GM12878 (cell line): ENCODE measurements around the gene SEC31A. TPM values are rescaled to one million over a fixed set of nuclear protein-coding genes. Genes with fewer than 3 reads are reported as not detected.

Experiments used
- ATAC-seq: fragments of 200-7000 bp; cut with Tn5 transposase; 3 replicates; pipeline ENCODE4 v1.9.1; 2020; ENCODE audit warnings: mild to moderate bottlenecking, moderate library complexity
- BruUV-seq: library from RNA; stranded (reverse); fragments of 400-500 nt; replicated peaks from 2 replicates; lab custom pipeline; 2021; lab: Mats Ljungman, UMichigan
- CTCF ChIA-PET: fragments of 300-600 bp; sonication (Branson Sonifier 250); formaldehyde crosslinking; extraction: SDS; loops from one replicate; lab custom pipeline; 2021; ENCODE audit warnings: inconsistent platforms; lab: Yijun Ruan, JAX
- POLR2A ChIA-PET: fragments of 350-600 bp; formaldehyde crosslinking; extraction: SDS; loops from one replicate; lab custom pipeline; 2021; ENCODE audit warnings: inconsistent platforms; lab: Charles Lee
- RAD21 ChIA-PET: fragments of 300-600 bp; sonication (Branson Sonifier 250); formaldehyde crosslinking; loops from one replicate; lab custom pipeline; 2023; ENCODE audit warnings: antibody characterized with exemption; ENCODE audit not compliant: unreplicated experiment; lab: Charles Lee
- SMC1A ChIA-PET: fragments of 300-600 bp; sonication (Branson Sonifier 250); formaldehyde crosslinking; loops from one replicate; lab custom pipeline; 2023; ENCODE audit not compliant: unreplicated experiment, uncharacterized antibody; lab: Charles Lee
- DNase-seq: peaks from one replicate; pipeline ENCODE4 v3.0.0-alpha.2; 2011; ENCODE audit warnings: low read depth, low spot score
- FAIRE-seq: peaks from 3 replicates; lab custom pipeline; 2011; peaks lifted over from hg19 to GRCh38; lab: Jason Lieb, UNC
- H2AFZ ChIP-seq: 2 replicates; pipeline ENCODE4 v1.6.0; 2011; ENCODE audit warnings: low read depth, low read length, control low read depth; ENCODE audit not compliant: control insufficient read depth
- H3K27ac ChIP-seq: 2 replicates; pipeline ENCODE4 v1.5.1; 2011; ENCODE audit warnings: control low read depth; ENCODE audit not compliant: control insufficient read depth, insufficient read depth
- H3K27me3 ChIP-seq, 2 experiments: replicated peaks in 1 of 2; 2 replicates each; pipeline versions ENCODE4 v1.6.0 to v1.6.1; 2011; ENCODE audit warnings: low read length in 1 of 2; ENCODE audit not compliant: control insufficient read depth in 2 of 2, insufficient read depth in 2 of 2
- H3K36me3 ChIP-seq, 2 experiments: 2 replicates each; pipeline ENCODE4 v1.5.1; 2011; ENCODE audit warnings: low read length in 1 of 2; ENCODE audit not compliant: control insufficient read depth in 2 of 2, insufficient read depth in 2 of 2
- H3K4me1 ChIP-seq: 2 replicates; pipeline ENCODE4 v1.6.1; 2011; ENCODE audit warnings: mild to moderate bottlenecking, low read length, moderate library complexity, mixed read lengths; ENCODE audit not compliant: control insufficient read depth, insufficient read depth
- H3K4me2 ChIP-seq: 2 replicates; pipeline ENCODE4 v1.6.0; 2011; ENCODE audit warnings: control low read depth; ENCODE audit not compliant: control insufficient read depth, insufficient read depth
- H3K4me3 ChIP-seq: fragments of 200-600 bp; sonication (generic); 2 replicates; pipeline ENCODE4 v1.5.1; 2016
- H3K79me2 ChIP-seq: 2 replicates; pipeline ENCODE4 v1.6.0; 2011; ENCODE audit warnings: low read length; ENCODE audit not compliant: control insufficient read depth, insufficient read depth
- H3K9ac ChIP-seq: 2 replicates; pipeline ENCODE4 v1.8.0; 2011; ENCODE audit warnings: low read length, control low read depth, mixed read lengths; ENCODE audit not compliant: control insufficient read depth, insufficient read depth
- H3K9me3 ChIP-seq: replicated peaks from 3 replicates; pipeline ENCODE4 v1.5.1; 2011; ENCODE audit warnings: mild to moderate bottlenecking, low read length; ENCODE audit not compliant: control insufficient read depth, insufficient read depth
- H4K20me1 ChIP-seq: 2 replicates; pipeline ENCODE4 v1.6.0; 2011; ENCODE audit not compliant: control insufficient read depth, insufficient read depth
- BCL11A ChIP-seq: IDR thresholded peaks from 2 replicates; pipeline ENCODE4 v1.6.1; 2011; ENCODE audit warnings: low read depth, low read length
- CHD4 ChIP-seq: fragments of 200-600 bp; sonication (generic); IDR thresholded peaks from 2 replicates; pipeline ENCODE4 v1.6.1; 2016; ENCODE audit warnings: mild to moderate bottlenecking
- IRF5 ChIP-seq: fragments of 450-650 bp; IDR thresholded peaks from 2 replicates; pipeline ENCODE4 v1.6.1; 2017; ENCODE audit warnings: borderline replicate concordance
- LARP7 ChIP-seq: fragments of 450-650 bp; IDR thresholded peaks from 2 replicates; pipeline ENCODE4 v1.6.1; 2017; ENCODE audit warnings: mild to moderate bottlenecking
- MEF2A ChIP-seq: IDR thresholded peaks from 2 replicates; pipeline ENCODE4 v1.6.1; 2011; ENCODE audit warnings: low read depth, mild to moderate bottlenecking, low read length, moderate library complexity; ENCODE audit not compliant: insufficient read depth
- PKNOX1 ChIP-seq: fragments of 450-650 bp; IDR thresholded peaks from 2 replicates; pipeline ENCODE4 v1.6.1; 2016; ENCODE audit warnings: mild to moderate bottlenecking
- POLR2A ChIP-seq: IDR thresholded peaks from 2 replicates; pipeline ENCODE4 v1.6.1; 2011; ENCODE audit warnings: low read depth, mild to moderate bottlenecking, low read length
- SKIL ChIP-seq: fragments of 450-650 bp; IDR thresholded peaks from 2 replicates; pipeline ENCODE4 v1.6.1; 2017; ENCODE audit warnings: mild to moderate bottlenecking, low read depth, inconsistent platforms; ENCODE audit not compliant: poor library complexity, severe bottlenecking
- SMARCA5 ChIP-seq: fragments of 450-650 bp; IDR thresholded peaks from 2 replicates; pipeline ENCODE4 v1.6.1; 2017; ENCODE audit warnings: mild to moderate bottlenecking
- SPI1 ChIP-seq: IDR thresholded peaks from 2 replicates; pipeline ENCODE4 v1.6.1; 2011; ENCODE audit warnings: low read depth, mild to moderate bottlenecking, low read length, moderate library complexity, borderline replicate concordance; ENCODE audit not compliant: insufficient read depth
- SREBF2 ChIP-seq: IDR thresholded peaks from 2 replicates; pipeline ENCODE4 v1.6.1; 2012; ENCODE audit warnings: mild to moderate bottlenecking, low read length
- STAT1 ChIP-seq: fragments of 450-650 bp; conservative IDR thresholded peaks from 2 replicates; pipeline ENCODE4 v1.6.1; 2014; ENCODE audit warnings: antibody characterized with exemption, mild to moderate bottlenecking
- USF2 ChIP-seq: IDR thresholded peaks from 2 replicates; pipeline ENCODE4 v1.6.1; 2011; ENCODE audit warnings: low read depth, low read length, improper control_type of control experiment, borderline replicate concordance
- WRNIP1 ChIP-seq: IDR thresholded peaks from 2 replicates; pipeline ENCODE4 v1.6.1; 2011; ENCODE audit warnings: low read depth, low read length, improper control_type of control experiment, borderline replicate concordance
- ZSCAN29 ChIP-seq: fragments of 450-650 bp; IDR thresholded peaks from 2 replicates; pipeline ENCODE4 v1.6.1; 2017; ENCODE audit warnings: mild to moderate bottlenecking, moderate library complexity
- WGBS: methylation state at CpG from one replicate; pipeline ENCODE4 v1.1.6; 2016; ENCODE audit warnings: low lambda C conversion rate; ENCODE audit not compliant: insufficient replicate concordance, insufficient coverage; ENCODE audit errors: missing lambda C conversion rate; 5-methylcytosine and 5-hydroxymethylcytosine counted together
- in situ Hi-C: fragments of 300-500 bp; cut with MboI; formaldehyde crosslinking; loops from 9 replicates; pipeline ENCODE4 v1.14.3; 2018; ENCODE audit warnings: mixed read lengths
- intact Hi-C: fragments of 100-400 bp; cut with micrococcal nuclease; formaldehyde crosslinking; loops from one replicate; pipeline ENCODE4 v1.14.2; 2022; ENCODE audit not compliant: unreplicated experiment
- polyA plus RNA-seq, 11 experiments: library from polyadenylated mRNA; depleted of rRNA in 4 of 11; unstranded in 6 of 11; stranded (reverse) in 5 of 11; fragments of >200 nt; fragmentation: Nextera tagmentation in 4 of 11; fragmentation: Illumina TruSeq in 1 of 11; extraction: Ambion mirVana in 4 of 11; extraction: Trizol in 1 of 11; gene quantifications; 1 replicate in 1 of 11; 2 replicates in 10 of 11; pipeline versions ENCODE4 v1.2.1 to v1.2.3, GENCODE V29; 2011 to 2016; ENCODE audit warnings: inconsistent platforms in 2 of 11, missing spikeins in 2 of 11, low read depth in 1 of 11
- total RNA-seq, 4 experiments: library from RNA; depleted of rRNA in 3 of 4; stranded (reverse); fragments of >200 nt in 3 of 4; fragmentation: Illumina TruSeq in 1 of 4; extraction: Trizol in 1 of 4; gene quantifications; 2 replicates each; pipeline versions ENCODE4 v1.2.1 to v1.2.3, GENCODE V29; 2013 to 2021

The SEC31A gene
- total and polyA plus RNA-seq, 10 of the 15 experiments (the other 5 are each of a cell fraction or from before 2014, with no cell fraction given), result 74.6 to 171 (median 129) TPM

- H3K4me1 ChIP-seq, result no peaks in the 10 kb centered on the region
- no peak overlapping the region for H3K9ac ChIP-seq
- H3K4me3 ChIP-seq, result no peak overlapping the region
- H2AFZ ChIP-seq, result no peak overlapping the region
- SMC1A ChIA-PET, result interaction anchor here (1.5 kb wide), 1 partner anchor 16 kb away, joined by 3 read pairs; no protein-coding TSS in a partner anchor
- no peaks in the 10 kb centered on the region for H3K79me2 ChIP-seq
- intact Hi-C loops, result no loop called here
- in situ Hi-C loops, result no loop called here
- DNase-seq (no peak), ATAC-seq (no peak; the same call in 2 of the 3 replicates), FAIRE-seq (no peak)
- TF ChIP-seq POLR2A (no peak), SMARCA5 (no peak), BCL11A (no peak), LARP7 (no peak), SKIL (no peak), MEF2A (no peak), CHD4 (no peak), WRNIP1 (no peak), ZSCAN29 (no peak), SPI1 (no peak), PKNOX1 (no peak), SREBF2 (no peak), USF2 (no peak), STAT1 (no peak), IRF5 (no peak)
- BruUV-seq, result no TSS peak
- RAD21 ChIA-PET, result no interaction called here
- H3K27me3 ChIP-seq, result no peaks in the 10 kb centered on the region
- peaks cover 0 to 15% of the 10 kb centered on the region in 2 experiments; a peak in 2 of 4 replicates for H3K36me3 ChIP-seq
- H4K20me1 ChIP-seq, result no peaks in the 10 kb centered on the region
- H3K4me2 ChIP-seq, result no peak overlapping the region
- CTCF ChIA-PET, result no interaction called here
- no peaks in the 10 kb centered on the region; the same call in 2 of the 3 replicates for H3K9me3 ChIP-seq
- POLR2A ChIA-PET, result interaction anchor here (0.6 to 0.8 kb wide), 2 partner anchors 9 to 27 kb away, joined by 3 read pairs; no protein-coding TSS in a partner anchor
- 95% methylated on average over 1 of the region's 1 CpG for WGBS
- H3K27ac ChIP-seq, result no peak overlapping the region
Observed at GRCh38 chr4:82833696-82834313, 57.1 kb downstream of the SEC31A start.
